ENCODE measurements around the gene CNOT3. TPM values are rescaled to one million over a fixed set of nuclear protein-coding genes. Genes with fewer than 3 reads are reported as not detected.

The CNOT3 gene
- total RNA-seq, 4 donors from 2014 or later: 16.8 to 39.4 (median 23.3) TPM

- no peak for TF ChIP-seq CTCF (IDR thresholded peaks at IDR 0.05; ENCODE audit: low read depth)
These were observed 42.4 kb downstream of the CNOT3 start for GRCh38 chr19:54179921-54180461.

GRCh38 chr19:54180691-54181091, 43.1 kb downstream of the CNOT3 start:
- TF ChIP-seq CTCF (IDR thresholded peaks at IDR 0.05; ENCODE audit: low read depth): no peak

GRCh38 chr19:54183431-54183830, 45.9 kb downstream of the CNOT3 start:
- TF ChIP-seq CTCF (IDR thresholded peaks at IDR 0.05; ENCODE audit: low read depth): no peak

- no peak for TF ChIP-seq CTCF (IDR thresholded peaks at IDR 0.05; ENCODE audit: low read depth)
These were observed 48.8 kb downstream of the CNOT3 start for GRCh38 chr19:54186351-54186750.

- TF ChIP-seq CTCF (IDR thresholded peaks at IDR 0.05; ENCODE audit: low read depth): no peak
These were observed 49.4 kb downstream of the CNOT3 start for GRCh38 chr19:54186934-54187381.

GRCh38 chr19:54188215-54188871, 50.8 kb downstream of the CNOT3 start:
- no peak for TF ChIP-seq CTCF (IDR thresholded peaks at IDR 0.05; ENCODE audit: low read depth)

- TF ChIP-seq CTCF (IDR thresholded peaks at IDR 0.05; ENCODE audit: low read depth): no peak
These were observed 51.7 kb downstream of the CNOT3 start, which contains the start of gene MBOAT7 for GRCh38 chr19:54189145-54189734. Gene MBOAT7 (minus strand): TSS chr19:54189580. CDS start chr19:54188508, 1,072 bp downstream.

All from subcutaneous adipose tissue (tissue), 4 donors.